Mammary epithelial cell (primary cell): ENCODE results near the gene TMBIM1.

Experiments
- EZH2 ChIP-seq: IDR thresholded peaks from 2 replicates; pipeline ENCODE4 v1.6.1; 2012; ENCODE audit warnings: low read length, inconsistent platforms, borderline replicate concordance
- TF ChIP-seq, protein P1 (sequence below), 2 donors: IDR thresholded peaks in 1 of 2; conservative IDR thresholded peaks in 1 of 2; 2 replicates each; pipeline ENCODE4 v1.5.1; 2011 to 2012; ENCODE audit warnings: inconsistent platforms in 2 of 2, low read length in 2 of 2, mild to moderate bottlenecking in 2 of 2, control low read depth in 1 of 2, low read depth in 1 of 2; ENCODE audit not compliant: insufficient read depth in 1 of 2; ENCODE audit errors: extremely low read depth in 1 of 2

DNA sequence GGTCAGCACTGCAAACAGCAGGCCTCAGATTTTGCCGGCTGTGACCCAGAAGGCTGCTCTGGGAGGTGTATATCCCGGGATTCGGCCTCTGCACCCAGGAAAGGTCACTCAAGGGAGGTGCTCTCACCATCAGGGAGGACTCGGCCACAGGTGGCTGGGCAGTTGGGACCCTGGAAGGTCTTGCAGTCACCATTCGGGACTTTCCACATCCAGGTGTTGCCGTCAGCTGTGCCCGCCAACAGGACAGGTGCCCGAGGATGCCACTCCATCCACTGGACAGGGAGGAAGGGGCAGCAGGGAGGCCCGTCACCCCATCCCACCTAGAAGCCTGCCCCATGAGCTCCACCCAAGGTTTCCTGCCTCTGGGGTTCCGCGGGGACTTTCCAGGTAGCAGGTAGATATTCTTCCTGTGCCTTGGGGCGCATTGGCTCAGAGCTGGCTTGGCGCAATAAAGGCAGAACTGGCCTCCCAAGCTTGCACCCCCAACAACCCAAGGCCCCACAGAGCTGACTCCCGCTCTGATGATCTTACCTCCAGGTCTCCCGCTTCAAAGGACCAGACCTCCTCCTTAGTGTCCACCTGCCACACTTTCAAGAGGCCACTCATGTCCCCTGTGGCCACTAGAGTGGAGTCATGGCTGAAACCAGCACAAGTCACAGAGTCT is 25.9 kb downstream of the TMBIM1 start:
- TF ChIP-seq, protein P1, sequence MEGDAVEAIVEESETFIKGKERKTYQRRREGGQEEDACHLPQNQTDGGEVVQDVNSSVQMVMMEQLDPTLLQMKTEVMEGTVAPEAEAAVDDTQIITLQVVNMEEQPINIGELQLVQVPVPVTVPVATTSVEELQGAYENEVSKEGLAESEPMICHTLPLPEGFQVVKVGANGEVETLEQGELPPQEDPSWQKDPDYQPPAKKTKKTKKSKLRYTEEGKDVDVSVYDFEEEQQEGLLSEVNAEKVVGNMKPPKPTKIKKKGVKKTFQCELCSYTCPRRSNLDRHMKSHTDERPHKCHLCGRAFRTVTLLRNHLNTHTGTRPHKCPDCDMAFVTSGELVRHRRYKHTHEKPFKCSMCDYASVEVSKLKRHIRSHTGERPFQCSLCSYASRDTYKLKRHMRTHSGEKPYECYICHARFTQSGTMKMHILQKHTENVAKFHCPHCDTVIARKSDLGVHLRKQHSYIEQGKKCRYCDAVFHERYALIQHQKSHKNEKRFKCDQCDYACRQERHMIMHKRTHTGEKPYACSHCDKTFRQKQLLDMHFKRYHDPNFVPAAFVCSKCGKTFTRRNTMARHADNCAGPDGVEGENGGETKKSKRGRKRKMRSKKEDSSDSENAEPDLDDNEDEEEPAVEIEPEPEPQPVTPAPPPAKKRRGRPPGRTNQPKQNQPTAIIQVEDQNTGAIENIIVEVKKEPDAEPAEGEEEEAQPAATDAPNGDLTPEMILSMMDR (conservative IDR thresholded peaks at IDR 0.05 in 1 of 2, IDR thresholded peaks at IDR 0.05 in 1 of 2; ENCODE audit: extremely low read depth in 1 of 2, insufficient read depth in 1 of 2, low read depth in 1 of 2, low read length in 2 of 2) = no peak
- no peak for TF ChIP-seq EZH2
